ENCODE measurements around the gene GM2A.

DNA sequence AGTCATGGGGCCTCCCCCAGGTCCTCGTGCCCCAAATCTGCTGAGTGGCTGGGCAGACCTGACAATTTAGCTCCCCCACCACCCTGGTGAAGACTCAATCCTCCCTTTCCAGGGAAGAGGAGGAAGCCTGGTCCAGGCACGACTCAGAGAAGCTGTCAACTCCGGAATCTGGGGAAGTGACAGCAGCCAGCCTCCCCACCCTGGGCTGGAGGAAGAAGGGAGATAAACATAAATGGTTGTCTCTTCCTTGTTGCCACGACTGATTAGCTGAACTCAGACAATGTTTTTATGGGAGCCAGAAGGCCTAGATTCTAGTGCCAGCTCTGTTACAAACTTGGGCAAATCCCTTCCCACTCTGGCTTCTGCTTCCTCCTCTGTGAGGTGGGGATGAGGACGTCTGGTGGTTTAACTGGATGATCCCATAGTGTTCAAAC is 44.5 kb upstream of the GM2A start:
- TF ChIP-seq, protein P1, sequence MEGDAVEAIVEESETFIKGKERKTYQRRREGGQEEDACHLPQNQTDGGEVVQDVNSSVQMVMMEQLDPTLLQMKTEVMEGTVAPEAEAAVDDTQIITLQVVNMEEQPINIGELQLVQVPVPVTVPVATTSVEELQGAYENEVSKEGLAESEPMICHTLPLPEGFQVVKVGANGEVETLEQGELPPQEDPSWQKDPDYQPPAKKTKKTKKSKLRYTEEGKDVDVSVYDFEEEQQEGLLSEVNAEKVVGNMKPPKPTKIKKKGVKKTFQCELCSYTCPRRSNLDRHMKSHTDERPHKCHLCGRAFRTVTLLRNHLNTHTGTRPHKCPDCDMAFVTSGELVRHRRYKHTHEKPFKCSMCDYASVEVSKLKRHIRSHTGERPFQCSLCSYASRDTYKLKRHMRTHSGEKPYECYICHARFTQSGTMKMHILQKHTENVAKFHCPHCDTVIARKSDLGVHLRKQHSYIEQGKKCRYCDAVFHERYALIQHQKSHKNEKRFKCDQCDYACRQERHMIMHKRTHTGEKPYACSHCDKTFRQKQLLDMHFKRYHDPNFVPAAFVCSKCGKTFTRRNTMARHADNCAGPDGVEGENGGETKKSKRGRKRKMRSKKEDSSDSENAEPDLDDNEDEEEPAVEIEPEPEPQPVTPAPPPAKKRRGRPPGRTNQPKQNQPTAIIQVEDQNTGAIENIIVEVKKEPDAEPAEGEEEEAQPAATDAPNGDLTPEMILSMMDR (IDR thresholded peaks at IDR 0.05; ENCODE audit: low read depth, low read length, poor library complexity, severe bottlenecking), result no peak
- TF ChIP-seq EZH2phosphoT487 (IDR thresholded peaks at IDR 0.05; ENCODE audit: borderline replicate concordance, low read length), result no peak

Measured in DOHH2 (cell line).